HPDE6-E6E7 (cell line): ENCODE data around the gene ZCCHC2.

Source experiments
- DNase-seq: peaks from one replicate; pipeline ENCODE4 v3.0.0; 2011; ENCODE audit warnings: missing footprints; ENCODE audit errors: extremely low spot score

The ZCCHC2 gene

GRCh38 chr18:62522504-62523254 is at the start of gene ZCCHC2:
Gene ZCCHC2, plus strand, starts transcription at chr18:62523025. Its CDS starts 400 bp downstream, at chr18:62523425.
- peak; percentile 86 for DNase-seq

GRCh38 chr18:62479574-62479973 is 43.3 kb upstream of the ZCCHC2 start:
- DNase-seq: no peak

GRCh38 chr18:62480927-62481326 is 41.9 kb upstream of the ZCCHC2 start:
- DNase-seq: no peak

- no peak for DNase-seq
These were observed 37.9 kb upstream of the ZCCHC2 start for GRCh38 chr18:62484941-62485340.

GRCh38 chr18:62485684-62486083 is 37.1 kb upstream of the ZCCHC2 start:
- peak; percentile 90 for DNase-seq

- peak; percentile 96 for DNase-seq
These were observed 36.4 kb upstream of the ZCCHC2 start for GRCh38 chr18:62486290-62486964.

- no peak for DNase-seq
These were observed 35.7 kb upstream of the ZCCHC2 start for GRCh38 chr18:62487161-62487560.

- DNase-seq: no peak
These were observed 31.7 kb upstream of the ZCCHC2 start for GRCh38 chr18:62490967-62491695.

- DNase-seq: no peak
These were observed 29.6 kb upstream of the ZCCHC2 start for GRCh38 chr18:62493033-62493862.

GRCh38 chr18:62494764-62495163 is 28.1 kb upstream of the ZCCHC2 start:
- DNase-seq: no peak

GRCh38 chr18:62496262-62496661 is 26.6 kb upstream of the ZCCHC2 start:
- no peak for DNase-seq

GRCh38 chr18:62497190-62497772 is 25.5 kb upstream of the ZCCHC2 start:
- DNase-seq: no peak

GRCh38 chr18:62498616-62499262 is 24.1 kb upstream of the ZCCHC2 start:
- no peak for DNase-seq

- no peak for DNase-seq
These were observed 23.6 kb upstream of the ZCCHC2 start for GRCh38 chr18:62499263-62499650.

GRCh38 chr18:62500174-62500573 is 22.7 kb upstream of the ZCCHC2 start:
- no peak for DNase-seq

- DNase-seq: no peak
These were observed 21.7 kb upstream of the ZCCHC2 start for GRCh38 chr18:62500966-62501591.

- DNase-seq: peak; percentile 51
These were observed 16.9 kb upstream of the ZCCHC2 start for GRCh38 chr18:62505669-62506494.

- no peak for DNase-seq
These were observed 16.2 kb upstream of the ZCCHC2 start for GRCh38 chr18:62506495-62507143.

- no peak for DNase-seq
These were observed 13.0 kb upstream of the ZCCHC2 start for GRCh38 chr18:62509779-62510178.
